NCI-H524 (cell line): ENCODE measurements around the gene GPALPP1.
"Not testable (repeated sequence)": the region's sequence is repeated elsewhere in the genome, so short reads cannot be mapped to it uniquely, and the experiment has no call there.

ENCODE experiments used
- DNase-seq, 2 experiments: peaks; one replicate each; lab custom pipeline; 2025; lab: John Stamatoyannopoulos, UW

GPALPP1 gene

GRCh38 chr13:45063261-45063860 is 74.0 kb downstream of the GPALPP1 start:
- no peak for DNase-seq

GRCh38 chr13:45063889-45064288 is 74.6 kb downstream of the GPALPP1 start:
- DNase-seq: not testable (repeated sequence)

- DNase-seq: no peak
Measured at GRCh38 chr13:45064889-45065288, 75.6 kb downstream of the GPALPP1 start.

- no peak for DNase-seq
Measured at GRCh38 chr13:45068036-45069001, 79.0 kb downstream of the GPALPP1 start.

GRCh38 chr13:45073809-45074208 is 84.5 kb downstream of the GPALPP1 start:
- DNase-seq: no peak

- no peak for DNase-seq
Measured at GRCh38 chr13:45074721-45075120, 85.4 kb downstream of the GPALPP1 start.

- no peak for DNase-seq
Measured at GRCh38 chr13:45078003-45078402, 88.7 kb downstream of the GPALPP1 start.
